Measurements from ENCODE around the gene XRCC6. TPM values are rescaled to one million over a fixed set of nuclear protein-coding genes. Genes with fewer than 3 reads are reported as not detected.

The XRCC6 gene
- total and polyA plus RNA-seq, 9 of the 15 experiments (the other 6 are each of a cell fraction or from before 2014, with no cell fraction given): 151 to 440 (median 318) TPM

- TF ChIP-seq NKRF (IDR thresholded peaks at IDR 0.05; ENCODE audit: borderline replicate concordance) (peak; percentile 45; the same call in 1 of the 2 replicates), ZNF384 (IDR thresholded peaks at IDR 0.05; ENCODE audit: low read depth, low read length) (no peak), ZNF518B (CRISPR knock-in tag; IDR thresholded peaks at IDR 0.05) (no peak), POLR2B (IDR thresholded peaks at IDR 0.05; ENCODE audit: low read depth, partially characterized antibody) (peak; percentile 80), NCOA6 (IDR thresholded peaks at IDR 0.05) (no peak)
These were observed 67.5 kb downstream of the XRCC6 start, which contains the start of gene SNU13 (continued) for GRCh38 chr22:41688365-41689211.

All from K562 (cell line).